Measurements from ENCODE around the gene FBN1. TPM values are rescaled to one million over a fixed set of nuclear protein-coding genes. Genes with fewer than 3 reads are reported as not detected.

Gene FBN1
- polyA plus RNA-seq, 1 experiment, result 565 TPM

DNA sequence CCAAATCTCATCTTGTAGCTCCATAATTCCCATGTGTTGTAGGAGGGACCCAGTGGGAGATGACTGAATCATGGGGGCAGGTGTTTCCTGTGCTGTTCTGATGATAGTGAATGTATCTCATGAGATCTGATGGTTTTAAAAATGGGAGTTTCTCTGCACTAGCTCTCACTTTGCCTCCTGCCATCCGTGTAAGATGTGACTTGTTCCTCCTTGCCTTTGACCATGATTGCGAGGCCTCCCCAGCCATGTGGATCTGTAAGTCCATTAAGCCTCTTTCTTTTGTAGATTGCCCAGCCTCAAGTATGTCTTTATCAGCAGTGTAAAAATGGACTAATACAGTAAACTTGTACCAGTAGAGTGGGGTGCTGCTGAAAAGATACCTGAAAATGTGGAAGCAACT, 269.7 kb downstream of the FBN1 start:
- Histone ChIP-seq H3K27me3 (ENCODE audit: control insufficient read depth, insufficient read depth, low read length) (no peaks in the 10 kb centered on the region), H3K4me3 (ENCODE audit: low read depth, low read length) (no peak overlapping the region), H3K36me3 (ENCODE audit: control insufficient read depth, insufficient read depth, low read length) (no peaks in the 10 kb centered on the region)
- CTCF ChIA-PET, result interaction anchor here (0.6 kb wide), 1 partner anchor 239 kb away, joined by 3 read pairs; no protein-coding TSS in a partner anchor
- no peak for DNase-seq (ENCODE audit: low read depth)
- POLR2A ChIA-PET, result no interaction called here
- TF ChIP-seq, protein P1, sequence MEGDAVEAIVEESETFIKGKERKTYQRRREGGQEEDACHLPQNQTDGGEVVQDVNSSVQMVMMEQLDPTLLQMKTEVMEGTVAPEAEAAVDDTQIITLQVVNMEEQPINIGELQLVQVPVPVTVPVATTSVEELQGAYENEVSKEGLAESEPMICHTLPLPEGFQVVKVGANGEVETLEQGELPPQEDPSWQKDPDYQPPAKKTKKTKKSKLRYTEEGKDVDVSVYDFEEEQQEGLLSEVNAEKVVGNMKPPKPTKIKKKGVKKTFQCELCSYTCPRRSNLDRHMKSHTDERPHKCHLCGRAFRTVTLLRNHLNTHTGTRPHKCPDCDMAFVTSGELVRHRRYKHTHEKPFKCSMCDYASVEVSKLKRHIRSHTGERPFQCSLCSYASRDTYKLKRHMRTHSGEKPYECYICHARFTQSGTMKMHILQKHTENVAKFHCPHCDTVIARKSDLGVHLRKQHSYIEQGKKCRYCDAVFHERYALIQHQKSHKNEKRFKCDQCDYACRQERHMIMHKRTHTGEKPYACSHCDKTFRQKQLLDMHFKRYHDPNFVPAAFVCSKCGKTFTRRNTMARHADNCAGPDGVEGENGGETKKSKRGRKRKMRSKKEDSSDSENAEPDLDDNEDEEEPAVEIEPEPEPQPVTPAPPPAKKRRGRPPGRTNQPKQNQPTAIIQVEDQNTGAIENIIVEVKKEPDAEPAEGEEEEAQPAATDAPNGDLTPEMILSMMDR (IDR thresholded peaks at IDR 0.05; ENCODE audit: insufficient read depth, low read depth, low read length), result no peak

DNA sequence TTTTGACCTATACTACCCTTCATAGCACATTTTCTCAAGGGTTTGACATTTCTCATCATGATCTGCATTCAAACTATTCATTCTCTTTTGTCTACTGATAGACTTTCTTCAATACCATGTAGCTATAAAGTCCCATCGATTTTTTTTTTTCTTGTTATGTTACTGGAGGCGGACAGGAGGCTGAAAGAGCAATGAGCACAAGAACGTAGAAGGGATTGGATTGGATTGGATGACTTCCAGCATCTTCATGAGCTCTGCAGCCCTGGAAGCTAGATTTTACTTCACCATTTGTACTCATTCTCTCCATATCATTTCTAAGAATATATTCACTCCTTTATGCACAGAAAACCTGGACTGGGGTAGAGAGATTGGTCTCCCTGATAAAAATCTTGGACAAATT, 271.0 kb downstream of the FBN1 start:
- Histone ChIP-seq H3K36me3 (ENCODE audit: control insufficient read depth, insufficient read depth, low read length) (no peaks in the 10 kb centered on the region), H3K27me3 (ENCODE audit: control insufficient read depth, insufficient read depth, low read length) (no peaks in the 10 kb centered on the region), H3K4me3 (ENCODE audit: low read depth, low read length) (no peak overlapping the region)
- TF ChIP-seq, protein P1 (IDR thresholded peaks at IDR 0.05; ENCODE audit: insufficient read depth, low read depth, low read length), result no peak
- CTCF ChIA-PET, result interaction anchor here (0.6 kb wide), 2 partner anchors 16 to 602 kb away, joined by 3 to 5 read pairs; no protein-coding TSS in a partner anchor
- DNase-seq (ENCODE audit: low read depth), result no peak
- POLR2A ChIA-PET, result no interaction called here

DNA sequence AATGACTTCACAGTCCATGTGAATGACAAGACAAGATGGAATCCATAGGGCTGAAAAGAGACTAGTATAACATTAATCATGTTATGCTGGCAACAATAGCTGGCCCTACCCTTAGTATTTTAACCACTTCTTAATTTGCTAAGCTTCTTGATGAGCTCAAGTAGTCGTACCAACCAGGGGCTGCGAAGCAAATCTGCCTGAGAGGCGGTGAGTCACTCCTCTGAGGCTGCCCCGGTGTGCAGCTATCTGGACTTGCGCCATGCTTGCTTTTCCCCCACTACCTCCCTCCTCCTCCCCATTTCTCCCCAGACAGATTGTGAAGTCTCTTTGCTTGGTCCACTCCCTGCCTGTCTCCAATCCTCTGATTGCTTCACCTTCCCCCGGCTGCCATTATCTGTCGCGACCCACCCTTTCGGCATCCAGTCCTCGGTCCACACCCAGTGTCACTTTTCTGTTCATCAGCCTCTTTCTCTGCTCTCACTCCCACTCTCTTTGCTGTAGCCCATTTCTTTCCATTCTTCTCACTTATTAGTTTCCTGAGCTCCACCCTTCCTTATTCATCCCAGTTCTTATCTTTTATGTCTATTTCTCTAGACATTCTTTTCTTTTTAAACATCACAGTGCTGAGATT, 271.6 kb downstream of the FBN1 start:
- Histone ChIP-seq H3K36me3 (ENCODE audit: control insufficient read depth, insufficient read depth, low read length) (no peaks in the 10 kb centered on the region), H3K4me3 (ENCODE audit: low read depth, low read length) (no peak overlapping the region), H3K27me3 (ENCODE audit: control insufficient read depth, insufficient read depth, low read length) (no peaks in the 10 kb centered on the region)
- POLR2A ChIA-PET, result no interaction called here
- DNase-seq (ENCODE audit: low read depth), result no peak
- TF ChIP-seq, protein P1 (IDR thresholded peaks at IDR 0.05; ENCODE audit: insufficient read depth, low read depth, low read length), result no peak
- CTCF ChIA-PET, result interaction anchor here (0.6 kb wide), 2 partner anchors 16 to 602 kb away, joined by 3 to 5 read pairs; no protein-coding TSS in a partner anchor

DNA sequence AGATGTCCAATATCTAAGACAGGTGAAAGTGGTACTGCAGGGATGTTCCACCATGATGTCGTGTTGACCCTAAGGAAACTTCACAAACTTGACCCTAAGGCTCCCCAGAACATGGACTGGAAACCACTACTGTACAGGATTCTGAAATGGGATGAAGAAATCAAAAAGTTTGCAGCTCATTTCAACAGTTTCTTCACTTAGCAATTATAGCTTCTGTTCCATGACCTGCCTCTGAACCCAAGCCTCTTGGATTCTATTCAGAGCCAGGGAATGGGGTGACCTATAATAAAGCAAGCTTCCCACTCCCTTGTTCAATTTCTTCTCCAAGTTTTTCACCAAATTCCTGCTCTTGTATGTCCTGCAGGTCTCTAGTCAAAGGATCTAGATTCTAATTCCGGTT, 273.5 kb downstream of the FBN1 start:
- Histone ChIP-seq H3K27me3 (ENCODE audit: control insufficient read depth, insufficient read depth, low read length) (no peaks in the 10 kb centered on the region), H3K4me3 (ENCODE audit: low read depth, low read length) (no peak overlapping the region), H3K36me3 (ENCODE audit: control insufficient read depth, insufficient read depth, low read length) (no peaks in the 10 kb centered on the region)
- ChIA-PET CTCF (interaction anchor here (0.8 to 1.0 kb wide), 3 partner anchors 8 to 16 kb away, joined by 3 to 4 read pairs (median 3); no protein-coding TSS in a partner anchor), POLR2A (no interaction called here)
- no peak for DNase-seq (ENCODE audit: low read depth)
- TF ChIP-seq, protein P1 (IDR thresholded peaks at IDR 0.05; ENCODE audit: insufficient read depth, low read depth, low read length), result no peak

DNA sequence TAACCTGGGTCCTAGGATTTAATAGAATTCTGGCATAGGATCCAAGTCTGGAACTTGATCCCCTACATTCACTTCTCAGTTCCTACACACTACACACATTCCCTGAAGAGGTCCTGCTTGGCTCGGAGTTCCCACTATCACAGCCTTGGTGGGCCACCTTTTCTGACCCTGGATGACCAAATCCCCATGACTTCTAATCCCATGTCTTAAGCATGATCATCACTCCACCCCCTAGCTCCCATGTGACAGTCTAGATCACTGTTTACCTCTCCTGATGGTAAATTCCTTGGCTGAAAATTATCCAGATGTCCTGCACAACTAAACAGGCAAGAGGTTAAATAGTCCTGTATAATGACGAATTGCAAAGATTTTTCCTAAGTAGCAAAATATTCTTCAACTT, 274.0 kb downstream of the FBN1 start:
- TF ChIP-seq, protein P1 (IDR thresholded peaks at IDR 0.05; ENCODE audit: insufficient read depth, low read depth, low read length), result no peak
- ChIA-PET CTCF (interaction anchor here (0.8 to 1.0 kb wide), 3 partner anchors 8 to 15 kb away, joined by 3 to 4 read pairs (median 3); no protein-coding TSS in a partner anchor), POLR2A (no interaction called here)
- no peak for DNase-seq (ENCODE audit: low read depth)
- Histone ChIP-seq H3K36me3 (ENCODE audit: control insufficient read depth, insufficient read depth, low read length) (no peaks in the 10 kb centered on the region), H3K27me3 (ENCODE audit: control insufficient read depth, insufficient read depth, low read length) (no peaks in the 10 kb centered on the region), H3K4me3 (ENCODE audit: low read depth, low read length) (no peak overlapping the region)
